GM06990 (cell line): Measurements from ENCODE around the gene ADCYAP1R1.

Experiments
- DNase-seq: peaks from one replicate; pipeline ENCODE4 v3.0.0-alpha.2; 2011; ENCODE audit not compliant: insufficient read length; ENCODE audit errors: extremely low read depth
- H3K27me3 ChIP-seq: replicated peaks from 2 replicates; pipeline ENCODE4 v1.6.0; 2011; ENCODE audit warnings: low read length; ENCODE audit not compliant: control insufficient read depth, insufficient read depth
- H3K36me3 ChIP-seq: 2 replicates; pipeline ENCODE4 v1.5.1; 2011; ENCODE audit warnings: low read length; ENCODE audit not compliant: control insufficient read depth, insufficient read depth
- H3K4me3 ChIP-seq: replicated peaks from 2 replicates; pipeline ENCODE4 v1.5.1; 2011; ENCODE audit warnings: low read depth, mild to moderate bottlenecking, control low read depth, low read length
- TF ChIP-seq, protein P1 (sequence below): IDR thresholded peaks from 2 replicates; pipeline ENCODE4 v1.5.1; 2011; ENCODE audit warnings: low read length, control low read depth, mild to moderate bottlenecking, inconsistent platforms; ENCODE audit not compliant: insufficient read depth, poor library complexity, severe bottlenecking

Gene ADCYAP1R1

DNA sequence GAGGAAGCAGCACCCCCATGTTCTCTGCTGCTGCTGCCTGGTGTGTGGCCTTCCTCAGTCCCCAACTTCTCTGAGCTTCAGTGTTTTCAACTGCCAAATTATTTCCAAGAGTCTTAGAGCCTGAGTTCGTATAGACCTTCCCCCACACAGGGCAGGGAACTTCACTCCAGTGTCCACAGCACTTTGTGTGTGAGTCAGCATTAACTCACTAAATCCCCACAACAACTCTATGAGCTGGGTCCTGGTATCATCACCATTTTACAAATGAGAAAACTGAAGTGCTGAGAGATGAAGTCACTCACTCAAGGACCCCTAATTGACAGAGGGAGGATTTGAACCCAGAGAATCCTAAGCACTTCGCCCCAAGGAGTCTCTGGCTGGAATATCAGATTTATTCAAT, 48.3 kb downstream of the ADCYAP1R1 start:
- Histone ChIP-seq H3K27me3 (peaks cover 2% of the 10 kb centered on the region; the same call in 1 of the 2 replicates), H3K36me3 (no peaks in the 10 kb centered on the region), H3K4me3 (no peak overlapping the region)
- TF ChIP-seq, protein P1, sequence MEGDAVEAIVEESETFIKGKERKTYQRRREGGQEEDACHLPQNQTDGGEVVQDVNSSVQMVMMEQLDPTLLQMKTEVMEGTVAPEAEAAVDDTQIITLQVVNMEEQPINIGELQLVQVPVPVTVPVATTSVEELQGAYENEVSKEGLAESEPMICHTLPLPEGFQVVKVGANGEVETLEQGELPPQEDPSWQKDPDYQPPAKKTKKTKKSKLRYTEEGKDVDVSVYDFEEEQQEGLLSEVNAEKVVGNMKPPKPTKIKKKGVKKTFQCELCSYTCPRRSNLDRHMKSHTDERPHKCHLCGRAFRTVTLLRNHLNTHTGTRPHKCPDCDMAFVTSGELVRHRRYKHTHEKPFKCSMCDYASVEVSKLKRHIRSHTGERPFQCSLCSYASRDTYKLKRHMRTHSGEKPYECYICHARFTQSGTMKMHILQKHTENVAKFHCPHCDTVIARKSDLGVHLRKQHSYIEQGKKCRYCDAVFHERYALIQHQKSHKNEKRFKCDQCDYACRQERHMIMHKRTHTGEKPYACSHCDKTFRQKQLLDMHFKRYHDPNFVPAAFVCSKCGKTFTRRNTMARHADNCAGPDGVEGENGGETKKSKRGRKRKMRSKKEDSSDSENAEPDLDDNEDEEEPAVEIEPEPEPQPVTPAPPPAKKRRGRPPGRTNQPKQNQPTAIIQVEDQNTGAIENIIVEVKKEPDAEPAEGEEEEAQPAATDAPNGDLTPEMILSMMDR = no peak
- DNase-seq = no peak

DNA sequence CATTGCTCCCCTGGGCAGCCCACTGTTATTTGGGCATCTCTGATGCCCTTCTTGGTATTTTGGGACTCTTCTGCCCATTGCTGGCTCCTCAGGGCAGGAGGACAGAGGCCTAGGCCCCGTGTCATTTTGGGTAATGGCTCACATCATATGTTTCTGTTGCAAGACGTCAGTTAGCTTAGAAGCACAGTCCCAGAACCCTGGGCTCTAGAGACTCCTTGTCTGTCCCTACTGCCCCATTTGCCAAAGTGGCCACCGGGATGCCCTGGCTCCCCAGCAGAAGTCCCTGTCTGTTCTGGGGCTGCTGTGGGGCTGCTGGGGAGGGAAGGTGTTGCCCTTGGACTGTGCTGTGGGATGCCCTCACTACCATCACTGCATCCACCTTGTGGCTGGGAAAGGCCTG, 48.8 kb downstream of the ADCYAP1R1 start:
- TF ChIP-seq, protein P1 = no peak
- no peak for DNase-seq
- Histone ChIP-seq H3K4me3 (no peak overlapping the region), H3K36me3 (no peaks in the 10 kb centered on the region), H3K27me3 (peaks cover 2% of the 10 kb centered on the region; the same call in 1 of the 2 replicates)

DNA sequence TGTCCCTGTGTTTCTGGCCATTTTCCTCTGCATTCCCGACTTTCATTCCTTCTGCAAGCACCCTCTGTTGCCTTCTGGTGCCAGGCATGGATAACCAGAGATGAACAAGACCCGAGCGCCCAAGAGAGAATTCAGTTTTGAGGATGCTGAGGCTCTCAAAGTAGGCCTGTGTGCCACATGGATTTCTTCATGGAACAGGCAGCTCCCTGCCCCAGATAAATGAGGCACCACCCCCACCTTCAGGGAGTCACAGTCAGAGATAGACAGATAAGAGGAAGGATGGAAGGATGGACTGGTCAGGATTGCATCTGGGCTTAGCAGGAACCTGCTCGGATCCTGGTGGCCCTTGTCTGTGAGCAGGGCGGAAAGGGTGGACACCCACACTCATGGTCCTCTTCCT, 49.4 kb downstream of the ADCYAP1R1 start:
- Histone ChIP-seq H3K36me3 (no peaks in the 10 kb centered on the region), H3K27me3 (peaks cover 2% of the 10 kb centered on the region; the same call in 1 of the 2 replicates), H3K4me3 (no peak overlapping the region)
- no peak for DNase-seq
- TF ChIP-seq, protein P1 = no peak

DNA sequence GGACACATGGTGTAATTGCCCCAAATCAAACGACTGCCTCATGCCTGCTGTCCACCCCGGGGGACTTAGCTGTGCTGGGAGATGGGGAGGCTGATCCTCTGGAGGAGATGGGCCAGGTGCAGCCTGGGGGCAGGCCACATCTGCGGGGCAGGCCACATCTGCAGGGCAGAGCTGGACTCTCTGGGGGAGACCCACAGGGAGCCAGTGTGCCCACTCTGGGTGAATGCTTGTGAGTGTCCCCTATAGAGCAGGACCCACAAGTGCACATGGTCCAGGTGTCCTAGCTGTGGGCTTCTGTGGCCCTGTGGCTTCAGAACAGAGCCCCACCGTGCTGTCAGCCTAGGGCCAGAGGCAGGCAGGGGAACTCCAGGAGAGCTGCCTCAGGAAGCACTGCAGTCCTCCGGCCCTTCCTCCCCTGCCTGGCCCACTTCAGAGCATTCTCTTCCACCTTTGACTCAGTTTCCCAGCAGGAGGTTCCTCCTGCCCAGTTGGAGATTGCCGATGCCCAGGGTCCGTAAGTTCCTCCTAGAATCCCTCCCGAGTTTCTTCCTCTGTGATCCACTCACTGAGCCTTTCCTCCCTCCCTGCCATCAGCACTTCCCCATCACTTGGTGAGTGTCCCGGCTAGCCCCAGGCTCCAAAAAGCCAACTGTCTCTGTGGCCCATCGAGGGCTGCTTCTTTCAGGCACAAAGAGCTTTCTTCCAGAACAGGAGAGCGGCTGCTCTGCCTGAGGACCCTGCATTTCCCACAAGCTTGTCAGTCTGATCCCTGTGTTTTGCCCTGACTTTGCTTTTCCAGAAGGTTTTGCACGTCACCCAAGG, 50.3 kb downstream of the ADCYAP1R1 start:
- H3K4me3 ChIP-seq = no peak overlapping the region
- TF ChIP-seq, protein P1 = no peak
- no peak for DNase-seq

DNA sequence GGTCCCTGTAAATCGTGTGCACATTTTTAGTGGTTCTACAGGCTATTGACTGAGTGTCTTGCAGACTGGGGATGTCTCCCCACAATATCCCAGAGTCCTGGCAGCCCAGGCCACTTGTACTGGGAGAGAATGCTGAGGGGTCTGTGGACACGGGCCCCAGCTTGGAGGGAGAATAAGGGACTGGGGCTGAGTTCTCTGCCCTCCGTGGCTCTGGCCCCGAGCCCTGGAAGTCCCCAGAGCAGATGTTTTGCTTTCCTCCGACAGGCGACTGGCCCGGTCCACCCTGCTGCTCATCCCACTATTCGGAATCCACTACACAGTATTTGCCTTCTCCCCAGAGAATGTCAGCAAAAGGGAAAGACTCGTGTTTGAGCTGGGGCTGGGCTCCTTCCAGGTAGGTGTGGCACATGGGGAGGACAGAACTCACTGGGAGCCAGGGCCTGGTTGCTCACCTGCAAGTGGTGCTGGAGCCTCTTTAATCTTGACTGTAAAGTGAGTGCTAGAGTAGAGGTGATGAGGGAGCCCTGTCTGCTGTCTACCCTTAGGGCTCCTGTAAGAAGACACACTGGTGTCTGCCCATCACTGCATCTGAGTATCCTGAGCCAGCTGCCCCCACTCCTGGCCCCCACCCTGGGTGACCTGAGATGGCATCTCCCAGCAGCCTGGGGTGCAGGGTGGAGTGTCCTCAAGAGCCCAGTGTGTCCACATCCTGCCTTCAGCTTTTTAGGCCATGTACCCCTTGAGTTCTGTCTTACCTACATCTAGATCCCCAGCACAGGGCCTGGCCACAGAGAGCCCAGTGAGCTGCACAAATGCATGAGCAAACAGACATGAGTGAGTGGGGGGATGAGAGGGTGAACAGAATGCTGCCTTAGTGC, 51.1 kb downstream of the ADCYAP1R1 start:
- Histone ChIP-seq H3K4me3 (no peak overlapping the region), H3K36me3 (no peaks in the 10 kb centered on the region), H3K27me3 (peaks cover 2% of the 10 kb centered on the region; the same call in 1 of the 2 replicates)
- TF ChIP-seq, protein P1 = no peak
- DNase-seq = no peak

More for the DNA sequence above, 50.3 kb downstream of the ADCYAP1R1 start:
- H3K36me3 ChIP-seq = no peaks in the 10 kb centered on the region
- peaks cover 2% of the 10 kb centered on the region; the same call in 1 of the 2 replicates for H3K27me3 ChIP-seq
